GM21786 (cell line): Measurements from ENCODE around the gene IL1B.

Source experiments
- ATAC-seq: cut with Tn5 transposase; IDR thresholded peaks from one replicate; pipeline ENCODE4 v1.9.1; 2021; ENCODE audit not compliant: unreplicated experiment

IL1B gene

DNA sequence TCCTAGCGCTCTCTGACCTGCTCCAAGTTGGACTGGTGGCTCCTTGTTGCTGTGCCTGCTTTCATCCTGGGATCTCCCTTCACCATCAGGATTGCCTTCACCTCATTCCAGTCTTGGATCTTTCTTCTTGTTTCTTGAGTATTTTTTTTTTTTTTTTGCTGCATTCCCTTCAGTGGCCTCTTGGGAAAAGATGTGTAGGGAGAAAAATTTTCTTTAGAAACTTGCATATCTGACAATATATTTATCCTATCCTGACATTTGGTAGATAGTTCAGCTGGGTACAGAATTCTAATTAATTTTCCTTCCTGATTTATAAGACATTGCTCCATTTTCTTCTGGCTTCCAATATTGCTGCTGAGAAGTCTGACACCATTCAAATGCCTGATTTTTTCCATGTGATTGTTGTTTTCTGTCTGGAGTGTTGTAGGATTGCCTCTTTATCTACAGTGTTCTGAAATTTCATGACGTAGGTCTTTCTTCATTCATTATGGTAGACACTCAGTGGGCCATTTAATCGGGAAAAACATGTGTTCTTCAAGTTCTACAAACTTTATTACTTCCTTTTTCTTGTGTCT, 29.3 kb downstream of the IL1B start:
- no peak for ATAC-seq

DNA sequence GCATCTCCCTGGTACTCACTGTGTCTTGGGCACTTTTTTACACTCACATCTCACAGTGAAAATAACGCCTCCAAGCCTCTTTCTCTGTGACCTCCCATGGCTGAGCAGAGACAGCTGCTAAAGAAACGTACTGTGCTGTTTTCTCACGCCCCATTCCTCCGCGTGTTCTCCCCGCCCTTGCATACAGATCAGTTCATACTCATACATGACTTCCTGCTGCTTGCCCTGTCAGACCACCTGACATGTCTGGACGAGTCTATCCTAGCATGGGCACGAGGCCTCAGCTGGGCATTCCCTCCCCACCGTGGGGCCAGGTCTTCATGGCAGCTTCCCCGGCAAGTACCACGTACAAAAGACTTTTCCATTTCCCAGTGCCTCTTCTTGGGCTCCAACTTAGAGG, 31.0 kb downstream of the IL1B start:
- peak; percentile 63 for ATAC-seq

DNA sequence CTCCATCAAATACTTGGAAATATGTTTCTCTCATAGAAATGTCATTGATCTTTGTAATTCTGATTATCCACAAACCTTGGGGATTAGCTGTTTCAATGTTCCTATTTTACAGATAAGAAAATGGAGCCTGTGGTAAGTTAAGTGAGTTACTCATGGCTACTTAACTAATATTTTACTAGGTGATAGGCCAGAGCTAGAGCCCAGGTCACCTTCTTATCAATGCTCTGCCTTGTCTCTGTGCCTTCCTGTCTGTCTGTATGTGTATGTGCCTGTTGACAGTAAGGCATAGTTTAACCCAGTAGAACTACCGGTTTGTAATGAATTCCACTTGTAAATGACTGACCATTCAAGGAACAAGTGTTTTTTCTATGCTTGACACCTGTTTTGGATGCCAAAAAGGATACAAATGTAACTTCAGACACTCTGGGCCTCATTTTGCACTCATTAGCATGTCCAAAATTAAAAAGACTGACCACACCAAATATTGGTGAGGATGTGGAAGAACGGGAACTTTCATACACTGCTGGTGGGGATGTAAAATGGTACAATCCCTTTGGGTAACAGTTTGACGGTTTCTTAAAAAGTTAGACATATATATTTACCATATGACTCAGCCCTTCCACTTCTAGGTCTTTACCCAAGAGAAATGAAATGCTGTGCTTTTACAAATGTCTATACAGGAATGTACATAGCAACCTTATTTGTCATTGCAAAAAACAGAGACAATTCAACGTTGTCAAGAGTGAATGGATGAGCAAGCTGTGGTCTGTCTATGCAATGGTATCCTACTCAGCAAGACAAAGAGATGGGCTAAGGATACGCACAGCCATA, 32.7 kb downstream of the IL1B start:
- peak; percentile 44 for ATAC-seq

DNA sequence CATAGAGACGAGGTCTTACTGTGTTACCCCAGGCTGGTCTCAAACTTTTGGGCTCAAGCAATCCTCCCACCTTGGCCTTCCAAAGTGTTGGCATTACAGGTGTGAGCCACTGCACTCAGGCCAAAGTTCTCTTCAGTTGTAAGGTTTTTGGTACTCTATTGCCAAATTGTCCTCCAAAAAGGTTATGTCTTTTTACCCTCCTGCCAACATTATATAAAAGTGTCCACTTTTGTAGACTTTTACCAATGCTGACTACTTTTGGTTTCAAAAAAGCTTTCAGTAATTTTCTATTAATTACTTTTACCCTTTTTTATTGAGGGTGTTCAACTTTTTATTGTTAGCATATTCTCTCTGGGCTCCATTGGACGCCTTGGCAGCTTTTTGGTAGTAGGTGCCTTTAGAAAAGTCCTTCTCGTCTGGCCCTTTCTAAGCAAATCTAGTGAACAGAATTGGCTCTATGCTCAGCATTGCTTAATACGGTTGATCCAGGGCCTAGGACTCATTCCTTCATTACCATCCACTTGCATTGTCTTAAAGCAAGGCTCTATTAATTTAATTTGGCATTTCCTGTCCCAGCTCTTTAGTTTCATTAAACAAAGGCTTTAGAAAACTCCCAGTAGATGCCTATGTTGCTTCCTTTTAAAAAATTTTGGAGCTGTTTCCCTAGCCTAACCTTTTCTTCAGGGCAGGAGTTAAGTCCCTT, 35.5 kb downstream of the IL1B start:
- ATAC-seq: no peak

DNA sequence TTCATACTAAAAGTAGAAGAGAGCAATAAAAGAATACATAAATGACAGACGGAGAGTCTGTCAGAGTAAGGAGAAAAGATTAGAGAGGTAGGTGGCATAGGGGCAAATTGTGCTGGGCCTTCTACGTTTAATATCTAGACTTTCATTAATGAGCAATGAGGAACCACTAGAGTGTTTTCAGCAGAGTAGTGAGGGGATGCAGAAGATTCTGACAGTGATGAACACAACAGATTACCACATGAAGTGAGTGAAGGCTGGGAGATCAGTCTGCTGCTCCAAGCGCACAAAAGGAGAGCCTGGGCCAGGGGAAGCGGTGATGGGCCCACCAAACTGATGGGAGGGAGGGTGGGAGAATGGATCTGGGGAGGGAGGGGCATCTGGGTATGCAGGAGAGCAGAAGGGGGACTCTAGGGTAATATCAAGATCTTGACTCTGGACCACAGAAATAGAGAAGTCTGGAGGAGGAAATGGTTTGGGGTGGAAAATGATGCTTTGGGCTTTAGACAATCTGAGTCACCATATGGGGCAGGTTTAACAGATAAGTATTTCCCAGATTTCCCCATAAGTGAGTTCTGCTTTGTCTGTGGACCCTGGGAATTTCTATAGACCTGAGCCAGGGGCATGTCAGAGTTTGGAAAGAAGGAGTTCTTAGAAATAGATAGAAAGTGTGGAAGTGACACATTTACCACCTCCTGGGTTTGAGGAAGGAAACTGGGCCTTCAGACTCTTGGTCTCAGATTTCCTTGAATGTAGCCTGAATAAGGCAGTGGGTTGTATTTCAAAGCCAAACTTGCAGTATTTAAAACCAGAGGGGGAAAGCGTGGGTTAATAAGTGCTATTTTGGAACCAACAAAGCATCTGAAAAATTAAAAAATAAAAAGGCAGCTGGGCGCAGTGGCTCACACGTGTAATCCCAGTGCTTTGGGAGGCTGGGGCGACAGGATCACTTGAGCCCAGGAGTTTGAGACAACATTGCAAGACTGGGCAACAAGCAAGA, 37.3 kb downstream of the IL1B start:
- no peak for ATAC-seq

DNA sequence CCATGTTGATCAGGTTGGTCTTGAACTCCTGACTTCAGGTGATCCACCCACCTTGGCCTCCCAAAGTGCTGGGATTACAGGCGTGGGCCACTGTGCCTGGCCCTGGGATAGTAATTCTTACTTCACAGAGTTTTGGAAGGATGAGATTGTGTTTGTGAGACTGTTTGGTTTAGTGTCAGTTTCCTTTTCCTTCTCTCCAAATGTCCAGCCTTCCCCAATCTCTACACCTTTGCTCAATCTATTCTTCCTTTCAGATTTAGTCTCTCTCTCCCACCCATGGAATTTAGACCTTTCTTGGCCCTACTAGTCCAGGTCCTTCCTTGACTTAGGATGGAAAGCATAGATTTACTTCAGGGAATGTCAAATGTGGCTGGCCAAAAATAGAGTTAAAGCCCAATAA, 40.1 kb downstream of the IL1B start:
- no peak for ATAC-seq

DNA sequence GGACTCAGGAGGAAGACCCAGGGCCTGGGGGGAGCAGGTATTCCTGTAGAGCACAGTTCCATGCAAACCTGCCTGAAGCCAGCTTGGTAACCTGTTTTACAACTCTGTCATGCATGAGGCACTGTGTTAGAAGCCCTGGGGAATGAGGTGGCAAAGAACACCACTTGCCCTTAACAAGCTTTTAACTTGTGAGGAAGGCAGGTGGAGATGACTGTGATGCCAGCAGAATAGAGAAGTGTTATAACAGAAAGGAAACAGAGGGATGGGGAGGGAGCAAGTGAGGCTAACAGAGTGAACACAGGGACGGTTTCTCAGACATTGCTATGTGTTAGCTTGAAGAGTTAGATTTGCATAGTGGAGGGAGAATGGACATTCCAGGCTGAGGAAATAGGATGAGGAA, 40.8 kb downstream of the IL1B start:
- no peak for ATAC-seq

DNA sequence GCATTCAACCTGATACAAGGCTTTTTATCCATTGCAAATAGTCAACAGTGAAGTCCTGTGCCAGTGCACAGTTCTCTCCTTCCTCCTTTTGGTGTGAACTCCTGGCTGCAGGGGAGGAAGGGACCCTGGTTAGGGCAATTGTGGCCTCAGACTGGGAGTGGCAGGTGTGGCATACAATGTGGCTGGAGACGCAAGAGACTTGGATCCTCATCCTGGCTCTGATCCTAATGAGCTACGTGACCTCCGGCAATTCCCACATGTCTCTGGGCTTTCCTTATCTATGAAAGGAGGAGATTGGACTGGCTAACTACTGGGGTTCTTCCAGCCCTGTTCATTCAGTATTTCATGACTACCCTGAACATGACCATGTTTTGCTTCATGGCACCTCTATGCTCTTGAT, 41.7 kb downstream of the IL1B start:
- no peak for ATAC-seq

DNA sequence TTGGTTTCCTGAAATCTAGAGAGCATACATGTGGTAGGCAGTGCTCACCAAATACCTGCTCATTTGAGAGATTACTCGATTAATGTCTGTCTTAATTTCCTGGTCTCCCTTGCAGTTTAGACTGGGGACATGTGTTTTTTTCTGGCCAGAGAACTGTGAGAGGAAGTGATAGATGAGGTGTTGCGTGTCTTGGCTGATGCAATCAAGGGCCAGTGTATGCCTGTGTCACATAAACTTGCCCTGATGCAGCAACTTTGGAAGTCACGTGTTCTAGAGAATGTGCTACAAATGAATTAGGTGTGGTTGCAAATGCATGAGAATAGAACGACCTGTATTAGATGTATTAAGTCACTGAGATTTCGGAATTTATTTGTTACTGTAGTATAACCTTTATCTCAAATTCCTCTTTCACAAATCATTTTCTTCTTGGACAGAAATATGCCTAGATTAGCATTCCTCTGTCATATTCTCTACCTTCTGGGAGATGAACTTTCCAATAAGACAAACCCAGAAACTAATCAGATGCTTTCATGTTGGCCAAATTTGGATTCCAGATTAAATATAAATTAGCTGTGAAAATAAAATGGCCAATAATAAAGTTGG, 42.3 kb downstream of the IL1B start:
- peak; percentile 85 for ATAC-seq

DNA sequence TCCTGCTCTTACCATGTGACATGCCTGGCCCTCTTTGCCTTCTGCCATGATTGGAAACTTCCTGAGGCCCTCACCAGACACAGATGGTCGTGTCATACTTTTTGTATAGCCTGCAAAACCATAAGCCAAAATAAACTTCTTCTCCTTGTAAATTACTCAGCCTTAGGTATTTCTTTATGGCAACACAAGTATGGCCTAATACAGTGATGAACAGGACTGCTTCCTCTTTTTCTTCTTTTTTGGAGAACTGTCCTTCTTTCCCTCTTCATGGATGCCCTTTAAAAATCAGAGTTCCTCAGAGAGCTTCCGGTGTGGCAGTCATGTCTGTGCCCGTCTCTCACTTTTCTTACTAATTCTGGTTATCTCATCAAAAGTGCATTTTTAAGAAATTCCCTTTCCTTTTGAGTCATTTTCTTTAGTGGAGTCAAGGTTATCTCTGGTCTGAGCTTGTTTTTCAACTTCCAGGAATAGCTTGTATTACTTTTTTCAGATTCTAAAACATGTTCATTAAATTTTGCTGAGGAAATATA, 43.1 kb downstream of the IL1B start:
- peak; percentile 48 for ATAC-seq

DNA sequence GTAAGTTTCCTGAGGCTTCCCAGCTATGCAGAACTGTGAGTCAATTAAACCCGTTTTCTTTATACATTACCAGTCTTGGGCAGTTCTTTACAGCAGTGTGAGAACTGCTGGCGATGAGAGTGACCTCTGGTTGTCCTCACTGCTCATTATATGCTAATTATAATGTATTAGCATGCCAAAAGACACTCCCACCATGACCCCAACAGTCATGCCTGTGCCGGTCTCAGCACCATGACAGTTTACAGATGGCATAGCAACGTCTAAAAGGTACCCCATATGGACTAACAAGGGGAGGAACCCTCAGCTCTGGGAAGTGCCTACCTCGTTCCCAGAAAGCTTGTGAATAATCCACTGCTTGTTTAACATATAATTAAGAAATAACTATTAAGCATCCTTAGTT, 44.2 kb downstream of the IL1B start:
- ATAC-seq: no peak

DNA sequence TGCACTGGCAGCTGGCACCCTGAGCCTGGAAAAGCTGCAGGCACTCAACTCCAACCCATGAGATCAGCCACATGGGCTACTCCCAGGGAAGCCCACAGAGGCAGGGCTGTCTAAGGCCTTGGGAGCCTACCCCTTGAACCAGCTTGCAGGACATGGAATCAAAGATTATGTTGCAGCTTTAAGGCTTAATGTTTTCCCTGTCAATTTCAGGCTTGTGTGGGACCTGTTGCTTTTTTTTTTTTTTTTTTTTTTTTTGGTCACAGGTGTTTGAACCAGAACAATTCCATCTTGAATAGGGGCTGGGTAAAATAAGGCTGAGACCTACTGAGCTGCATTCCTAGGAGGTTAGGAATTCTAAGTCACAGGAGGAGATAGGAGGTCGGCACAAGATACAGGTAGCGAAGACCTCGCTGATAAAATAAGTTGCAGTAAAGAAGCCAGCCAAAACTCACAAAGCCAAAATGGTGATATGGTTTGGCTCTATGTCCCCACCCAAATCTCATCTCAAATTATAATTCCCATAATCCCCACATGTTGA, 44.8 kb downstream of the IL1B start:
- no peak for ATAC-seq

DNA sequence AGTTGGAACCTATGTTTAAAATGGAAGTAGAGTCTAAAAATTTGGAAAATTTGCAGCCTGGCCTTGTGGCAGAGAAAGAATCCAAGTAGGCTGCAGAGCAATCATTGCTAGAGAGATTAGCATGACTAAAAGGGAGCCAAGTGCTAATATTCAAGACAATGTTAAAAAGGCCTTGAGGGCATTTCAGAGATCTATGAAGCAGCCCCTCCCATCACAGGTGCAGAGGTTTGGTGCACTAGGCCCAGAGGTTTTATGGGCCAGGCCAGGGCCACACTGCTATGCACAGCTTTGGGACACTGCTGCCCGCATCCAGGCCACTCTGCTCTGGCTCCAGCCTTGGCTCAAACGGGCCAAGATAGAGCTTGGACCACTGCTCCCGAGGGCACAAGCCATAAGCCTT, 45.6 kb downstream of the IL1B start:
- ATAC-seq: no peak

DNA sequence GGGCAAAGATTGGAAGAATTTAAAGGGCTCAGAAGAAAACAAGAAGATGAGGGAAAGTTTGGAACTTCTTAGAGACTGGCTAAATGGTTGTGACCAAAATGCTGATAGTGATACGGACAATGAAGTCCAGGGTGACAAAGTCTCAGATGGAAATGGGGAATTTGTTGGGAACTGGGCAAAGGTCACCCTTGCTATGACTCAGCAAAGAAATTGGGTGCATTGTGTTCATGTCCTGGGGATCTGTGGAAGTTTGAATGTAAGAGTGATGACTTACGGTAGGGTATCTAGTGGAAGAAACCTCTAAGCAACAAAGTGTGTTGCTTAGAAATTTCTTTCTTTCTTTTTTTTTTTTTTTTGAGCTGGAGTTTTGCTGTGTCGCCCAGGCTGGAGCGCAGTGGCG, 46.3 kb downstream of the IL1B start:
- no peak for ATAC-seq

DNA sequence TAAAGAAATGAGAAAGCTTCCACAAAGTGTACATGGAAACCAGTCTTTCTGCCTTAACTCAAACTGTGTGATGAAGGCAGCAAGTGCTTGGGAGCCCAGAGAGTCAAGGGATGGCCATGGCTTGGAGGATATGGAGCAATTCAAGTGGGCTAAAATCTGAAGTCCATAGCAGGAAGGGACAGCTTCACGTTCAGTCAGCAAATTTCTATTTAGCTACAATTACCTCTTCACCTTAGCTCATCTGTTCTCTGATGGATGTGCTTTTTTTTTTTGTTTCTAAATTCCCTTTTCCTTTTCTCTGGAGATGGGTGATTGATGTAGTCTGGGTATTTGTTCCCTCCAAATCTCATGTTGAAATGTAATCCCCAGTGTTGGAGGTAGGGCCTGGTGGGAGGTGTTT, 47.4 kb downstream of the IL1B start:
- ATAC-seq: no peak

DNA sequence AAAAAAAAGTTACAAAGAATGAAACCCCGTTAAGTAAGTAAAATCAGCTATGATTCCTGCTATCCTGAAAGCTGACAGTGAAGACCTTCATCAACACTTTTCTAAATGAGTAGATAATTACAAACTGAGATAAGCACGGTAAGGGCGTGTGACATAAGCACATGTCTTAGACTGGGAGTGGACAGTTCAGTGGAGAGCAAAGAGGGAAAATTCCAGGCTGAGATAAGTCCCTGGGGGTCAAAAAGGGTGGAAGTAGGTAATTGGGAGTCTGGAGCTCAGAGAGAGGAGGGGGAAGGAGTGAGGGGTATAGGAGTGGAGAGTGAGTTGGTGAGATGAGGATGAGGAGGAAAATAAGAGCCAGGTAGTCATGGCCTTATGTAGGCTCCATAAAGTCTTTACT, 47.9 kb downstream of the IL1B start:
- no peak for ATAC-seq

DNA sequence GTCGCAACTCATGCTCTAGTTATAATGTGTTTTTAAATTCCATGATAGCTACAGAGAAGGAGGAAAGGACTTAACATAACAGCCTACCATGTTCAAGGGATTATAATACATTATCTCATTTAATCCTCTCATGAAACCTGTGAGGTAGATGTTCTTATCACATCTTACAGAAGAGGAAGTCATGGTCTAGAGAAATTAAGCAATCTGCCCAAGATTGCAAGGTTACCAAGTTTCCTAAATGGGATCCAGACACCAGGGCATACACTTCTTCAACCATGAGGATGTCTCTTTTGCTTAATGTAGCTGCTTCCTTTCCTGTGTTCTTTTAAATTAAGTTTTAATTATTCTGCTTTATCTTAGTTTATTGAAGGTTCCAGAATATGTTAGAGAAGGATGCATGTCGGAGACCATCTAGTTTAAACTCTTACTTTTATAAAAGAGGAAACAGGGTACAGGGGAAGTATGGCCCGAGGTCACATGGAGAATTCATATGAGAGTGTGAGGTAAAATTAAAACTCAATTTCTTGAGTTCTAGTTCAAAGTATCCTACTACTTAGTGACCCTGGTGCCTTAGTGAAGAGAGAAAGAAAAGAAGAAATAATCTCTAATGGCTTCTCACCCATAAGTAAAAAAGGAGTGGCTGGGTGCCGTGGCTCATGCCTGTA, 48.7 kb downstream of the IL1B start:
- no peak for ATAC-seq

DNA sequence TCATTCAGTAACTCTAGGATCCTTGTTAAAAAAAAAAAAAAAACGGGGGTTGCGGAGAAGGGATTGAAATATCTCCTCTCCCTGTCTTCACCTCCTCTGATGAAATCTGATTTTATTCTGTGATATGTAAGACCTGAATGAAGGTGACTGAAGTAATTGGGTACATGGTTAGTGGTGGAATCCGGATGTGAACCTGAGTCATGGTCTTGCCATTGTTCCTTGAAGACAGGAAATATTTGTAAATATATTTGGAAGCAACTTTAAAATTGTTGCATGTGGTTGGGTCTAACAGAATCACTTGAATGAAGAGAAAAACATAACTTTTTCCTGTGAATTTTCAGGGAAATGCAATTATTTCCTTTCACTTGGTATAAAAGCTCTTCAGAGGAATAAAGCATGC, 49.3 kb downstream of the IL1B start:
- ATAC-seq: no peak
